SU-DHL-6 (cell line): ENCODE measurements around the gene NINJ2.

Experiments used
- EZH2phosphoT487 ChIP-seq: fragments of 200-600 bp; sonication (generic), shearing (Covaris generic); conservative IDR thresholded peaks from 2 replicates; pipeline ENCODE4 v1.6.1; 2018; ENCODE audit warnings: mild to moderate bottlenecking, antibody characterized with exemption, low read length, moderate library complexity, mixed read lengths
- TF ChIP-seq, protein P1 (sequence below): fragments of 200-600 bp; sonication (generic); IDR thresholded peaks from one replicate; pipeline ENCODE4 v1.5.1; 2017; ENCODE audit warnings: antibody characterized with exemption, mild to moderate bottlenecking, low read length, moderate library complexity; ENCODE audit not compliant: insufficient read depth, poor library complexity, severe bottlenecking

DNA sequence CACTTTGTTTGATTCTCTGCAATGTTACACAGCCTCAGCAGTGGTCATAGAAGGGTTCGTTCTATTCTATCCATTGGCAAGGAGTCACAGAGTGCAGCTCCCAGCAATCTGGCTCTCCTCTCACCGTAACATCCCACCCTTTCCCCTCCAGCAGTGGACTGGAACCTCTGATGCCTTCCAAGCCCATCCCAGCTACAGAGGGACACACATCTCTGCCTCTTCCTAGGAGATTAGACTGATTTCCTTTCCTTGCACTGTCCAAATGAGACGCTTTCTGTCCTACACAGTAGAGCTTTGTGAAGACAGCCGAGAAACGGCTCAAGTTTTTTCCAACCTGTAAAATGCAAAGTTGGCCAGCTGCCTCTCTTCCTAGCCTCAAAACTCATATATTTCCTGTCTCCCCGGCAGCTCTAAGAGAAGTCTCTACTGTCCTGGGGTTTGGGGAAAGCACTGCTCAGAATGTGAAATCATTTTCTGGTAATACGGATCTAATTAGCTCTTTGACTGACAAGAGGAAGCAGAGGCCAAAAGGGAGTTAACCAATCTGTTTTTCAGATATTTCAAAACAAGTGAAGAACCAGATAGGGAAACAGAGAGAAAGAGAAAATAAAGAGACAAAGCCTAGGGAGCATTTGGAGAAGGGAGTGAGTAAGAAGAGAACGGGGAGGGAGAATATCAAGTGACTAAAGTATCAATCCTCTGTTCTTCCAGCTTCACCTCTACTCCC, 516 bp downstream of the NINJ2 start:
- TF ChIP-seq, protein P1, sequence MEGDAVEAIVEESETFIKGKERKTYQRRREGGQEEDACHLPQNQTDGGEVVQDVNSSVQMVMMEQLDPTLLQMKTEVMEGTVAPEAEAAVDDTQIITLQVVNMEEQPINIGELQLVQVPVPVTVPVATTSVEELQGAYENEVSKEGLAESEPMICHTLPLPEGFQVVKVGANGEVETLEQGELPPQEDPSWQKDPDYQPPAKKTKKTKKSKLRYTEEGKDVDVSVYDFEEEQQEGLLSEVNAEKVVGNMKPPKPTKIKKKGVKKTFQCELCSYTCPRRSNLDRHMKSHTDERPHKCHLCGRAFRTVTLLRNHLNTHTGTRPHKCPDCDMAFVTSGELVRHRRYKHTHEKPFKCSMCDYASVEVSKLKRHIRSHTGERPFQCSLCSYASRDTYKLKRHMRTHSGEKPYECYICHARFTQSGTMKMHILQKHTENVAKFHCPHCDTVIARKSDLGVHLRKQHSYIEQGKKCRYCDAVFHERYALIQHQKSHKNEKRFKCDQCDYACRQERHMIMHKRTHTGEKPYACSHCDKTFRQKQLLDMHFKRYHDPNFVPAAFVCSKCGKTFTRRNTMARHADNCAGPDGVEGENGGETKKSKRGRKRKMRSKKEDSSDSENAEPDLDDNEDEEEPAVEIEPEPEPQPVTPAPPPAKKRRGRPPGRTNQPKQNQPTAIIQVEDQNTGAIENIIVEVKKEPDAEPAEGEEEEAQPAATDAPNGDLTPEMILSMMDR: no peak
- TF ChIP-seq EZH2phosphoT487: no peak
